ENCODE results near the gene DHCR7. TPM values are rescaled to one million over a fixed set of nuclear protein-coding genes. Genes with fewer than 3 reads are reported as not detected.
"Not testable (repeated sequence)": the region's sequence is repeated elsewhere in the genome, so short reads cannot be mapped to it uniquely, and the experiment has no call there.

Gene DHCR7
- total and polyA plus RNA-seq, 5 experiments from 2014 or later, result 17.1 to 22.1 (median 18.6) TPM

DNA sequence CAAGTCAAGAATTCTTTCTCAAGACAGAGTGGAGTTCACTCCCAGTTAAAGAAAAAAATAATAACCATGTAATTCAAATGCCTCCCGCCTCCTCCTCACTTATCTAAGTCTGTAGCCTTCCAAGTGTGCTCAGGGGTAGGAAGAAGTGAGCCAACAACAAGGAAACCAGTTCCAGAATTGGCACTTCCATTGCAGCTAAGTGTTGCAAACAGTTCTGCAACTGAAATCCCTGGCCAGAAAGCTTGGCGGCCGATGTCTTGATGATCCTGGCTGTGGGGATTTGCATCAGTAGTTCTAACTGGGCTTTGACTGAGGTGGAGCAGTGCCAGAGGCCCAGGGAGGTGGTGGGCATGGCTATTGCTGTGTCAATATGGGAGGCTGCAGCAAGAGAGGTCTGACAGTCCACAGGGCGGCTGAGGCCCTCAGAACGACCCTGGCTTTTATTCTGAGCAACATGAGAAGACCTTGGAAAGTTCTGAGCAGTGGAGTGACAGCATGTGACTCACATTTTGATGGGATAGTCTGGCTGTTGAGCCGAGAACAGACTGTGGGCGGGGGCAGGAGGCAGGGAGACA lies 19.2 kb downstream of the DHCR7 start:
- H3K4me3 Mint-ChIP-seq, result no peak overlapping the region
- H3K9me3 Mint-ChIP-seq, result peaks cover 0 to 5% (median 0%) of the 10 kb centered on the region in 9 donors
- H3K4me1 Mint-ChIP-seq, result peaks cover 0 to 4% (median 0%) of the 10 kb centered on the region in 4 donors
- DNase-seq (no peak), ATAC-seq (no peak)
- H3K36me3 Mint-ChIP-seq, result peaks cover 0 to 1% (median 0%) of the 10 kb centered on the region in 3 donors
- H3K27me3 Mint-ChIP-seq, result peaks cover 0 to 6% (median 3%) of the 10 kb centered on the region in 5 donors
- H3K27ac Mint-ChIP-seq, result no peak overlapping the region
- POLR2A ChIA-PET, result no interaction called here

GRCh38 chr11:71426413-71426812 lies 21.8 kb downstream of the DHCR7 start:
- H3K9me3 Mint-ChIP-seq, result peaks cover 0 to 5% (median 0%) of the 10 kb centered on the region in 9 donors
- peaks cover 0 to 5% (median 2%) of the 10 kb centered on the region in 4 donors for H3K4me1 Mint-ChIP-seq
- no peak overlapping the region for H3K4me3 Mint-ChIP-seq
- H3K27me3 Mint-ChIP-seq, result peaks cover 0 to 6% (median 3%) of the 10 kb centered on the region in 5 donors
- no peak overlapping the region for H3K27ac Mint-ChIP-seq
- POLR2A ChIA-PET, result no interaction called here
- ATAC-seq (no peak), DNase-seq (no peak)
- H3K36me3 Mint-ChIP-seq, result peaks cover 0 to 1% (median 0%) of the 10 kb centered on the region in 3 donors

DNA sequence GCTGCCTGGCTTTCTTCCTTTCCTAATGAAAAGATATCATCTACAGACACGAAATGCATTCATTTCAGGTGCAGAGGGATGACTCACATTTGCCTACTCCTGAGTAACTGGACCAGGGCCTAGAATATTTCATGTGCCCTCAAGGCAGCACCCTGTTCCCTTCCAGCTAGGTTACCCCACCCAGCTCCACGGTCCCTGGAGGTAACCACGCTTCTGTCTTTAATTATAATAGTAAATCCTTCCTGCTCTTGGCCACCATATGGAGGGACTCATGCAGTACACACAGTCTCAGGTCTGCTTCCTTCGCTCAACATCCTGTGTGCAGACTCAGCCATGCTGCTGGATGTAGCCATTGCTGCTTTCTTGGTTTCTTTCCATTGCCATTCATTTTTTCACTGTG lies 22.3 kb downstream of the DHCR7 start:
- Mint-ChIP-seq H3K36me3 (peaks cover 0 to 1% (median 0%) of the 10 kb centered on the region in 3 donors), H3K9me3 (peaks cover 0 to 5% (median 0%) of the 10 kb centered on the region in 9 donors), H3K27ac (no peak overlapping the region), H3K4me3 (no peak overlapping the region), H3K27me3 (peaks cover 0 to 6% (median 3%) of the 10 kb centered on the region in 5 donors), H3K4me1 (peaks cover 0 to 5% (median 2%) of the 10 kb centered on the region in 4 donors)
- DNase-seq (no peak), ATAC-seq (no peak)
- POLR2A ChIA-PET, result no interaction called here

DNA sequence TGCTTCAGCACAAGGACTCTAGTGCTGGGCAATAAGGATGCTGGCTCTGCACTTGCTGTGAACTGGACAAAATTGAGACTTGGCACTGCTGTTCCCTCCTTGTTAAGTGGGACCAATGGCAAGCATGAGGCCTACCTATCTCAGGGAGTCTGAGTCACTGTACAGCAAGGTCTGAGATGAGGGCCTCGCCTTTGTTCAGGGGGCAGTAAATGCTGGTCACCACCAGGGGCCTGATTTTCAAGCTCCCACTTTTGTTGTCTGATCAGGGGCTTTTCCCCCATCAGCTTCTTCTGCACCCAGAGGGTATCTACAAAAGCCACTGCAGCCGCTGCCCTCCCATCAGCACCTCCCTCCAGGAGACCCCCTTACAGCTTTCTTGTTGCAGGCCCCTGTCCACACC lies 22.8 kb downstream of the DHCR7 start:
- DNase-seq (no peak), ATAC-seq (no peak)
- peaks cover 0 to 6% (median 3%) of the 10 kb centered on the region in 5 donors for H3K27me3 Mint-ChIP-seq
- H3K9me3 Mint-ChIP-seq, result peaks cover 0 to 5% (median 0%) of the 10 kb centered on the region in 9 donors
- POLR2A ChIA-PET, result no interaction called here
- H3K4me1 Mint-ChIP-seq, result peaks cover 0 to 7% (median 2%) of the 10 kb centered on the region in 4 donors
- peaks cover 0 to 1% (median 0%) of the 10 kb centered on the region in 3 donors for H3K36me3 Mint-ChIP-seq
- H3K27ac Mint-ChIP-seq, result no peak overlapping the region
- no peak overlapping the region for H3K4me3 Mint-ChIP-seq

- POLR2A ChIA-PET, result interaction anchor here (0.6 kb wide), 1 partner anchor 114 kb away, joined by 3 read pairs; no protein-coding TSS in a partner anchor
Observed at GRCh38 chr11:71423181-71423790, 24.9 kb downstream of the DHCR7 start.

GRCh38 chr11:71422318-71422717 lies 25.9 kb downstream of the DHCR7 start:
- not testable (repeated sequence) for H3K4me1 Mint-ChIP-seq, H3K27ac Mint-ChIP-seq

More at GRCh38 chr11:71423181-71423790, 24.9 kb downstream of the DHCR7 start:
- Mint-ChIP-seq H3K9me3 (peaks cover 0 to 2% (median 0%) of the 10 kb centered on the region in 9 donors), H3K4me1 (peaks cover 0 to 10% (median under 1%) of the 10 kb centered on the region in 4 donors), H3K27me3 (peaks cover 0 to 4% (median 0%) of the 10 kb centered on the region in 5 donors), H3K4me3 (no peak overlapping the region), H3K27ac (no peak overlapping the region), H3K36me3 (no peaks in the 10 kb centered on the region)
- DNase-seq (no peak), ATAC-seq (no peak)

GRCh38 chr11:71421392-71421950 lies 26.7 kb downstream of the DHCR7 start:
- Mint-ChIP-seq H3K36me3 (no peaks in the 10 kb centered on the region), H3K4me3 (no peak overlapping the region), H3K4me1 (peaks cover 0 to 10% (median 0%) of the 10 kb centered on the region in 4 donors), H3K9me3 (no peaks in the 10 kb centered on the region), H3K27me3 (peaks cover 0 to 4% (median 0%) of the 10 kb centered on the region in 5 donors), H3K27ac (no peak overlapping the region)
- ATAC-seq, result no peak
- POLR2A ChIA-PET, result no interaction called here
- DNase-seq, result no peak

More at GRCh38 chr11:71422318-71422717, 25.9 kb downstream of the DHCR7 start:
- ATAC-seq, POLR2A ChIA-PET, H3K9me3 Mint-ChIP-seq, H3K4me3 Mint-ChIP-seq, H3K36me3 Mint-ChIP-seq, DNase-seq, H3K27me3 Mint-ChIP-seq: not testable (repeated sequence)

GRCh38 chr11:71420455-71421241 lies 27.5 kb downstream of the DHCR7 start:
- H3K4me1 Mint-ChIP-seq, result peaks cover 0 to 10% (median 0%) of the 10 kb centered on the region in 4 donors
- DNase-seq, result no peak
- H3K27me3 Mint-ChIP-seq, result peaks cover 0 to 4% (median 0%) of the 10 kb centered on the region in 5 donors
- POLR2A ChIA-PET, result no interaction called here
- no peak overlapping the region for H3K27ac Mint-ChIP-seq
- no peak overlapping the region for H3K4me3 Mint-ChIP-seq
- no peaks in the 10 kb centered on the region for H3K9me3 Mint-ChIP-seq
- H3K36me3 Mint-ChIP-seq, result no peaks in the 10 kb centered on the region
- no peak for ATAC-seq

GRCh38 chr11:71418643-71419042 lies 29.6 kb downstream of the DHCR7 start:
- ATAC-seq, result no peak

GRCh38 chr11:71414645-71415044 lies 33.5 kb downstream of the DHCR7 start:
- Mint-ChIP-seq H3K4me1 (peaks cover 0 to 3% (median 1%) of the 10 kb centered on the region in 4 donors), H3K4me3 (no peak overlapping the region), H3K27me3 (peaks cover 12 to 25% (median 15%) of the 10 kb centered on the region in 5 donors), H3K27ac (no peak overlapping the region), H3K36me3 (peaks cover 0 to 4% (median 3%) of the 10 kb centered on the region in 3 donors), H3K9me3 (peaks cover 0 to 22% (median 0%) of the 10 kb centered on the region in 9 donors)
- DNase-seq, result no peak
- no peak for ATAC-seq
- POLR2A ChIA-PET, result no interaction called here

More at GRCh38 chr11:71418643-71419042, 29.6 kb downstream of the DHCR7 start:
- Mint-ChIP-seq H3K4me3 (no peak overlapping the region), H3K9me3 (peaks cover 0 to 13% (median 0%) of the 10 kb centered on the region in 9 donors), H3K36me3 (peaks cover 0 to 3% (median 0%) of the 10 kb centered on the region in 3 donors), H3K4me1 (peaks cover 0 to 10% (median 1%) of the 10 kb centered on the region in 4 donors), H3K27me3 (peaks cover 6 to 18% (median 7%) of the 10 kb centered on the region in 5 donors), H3K27ac (no peak overlapping the region)
- POLR2A ChIA-PET, result no interaction called here
- no peak for DNase-seq

- Mint-ChIP-seq H3K27me3 (peaks cover 13 to 25% (median 17%) of the 10 kb centered on the region in 5 donors), H3K4me1 (peaks cover 0 to 2% (median 0%) of the 10 kb centered on the region in 4 donors), H3K36me3 (peaks cover 0 to 4% (median 3%) of the 10 kb centered on the region in 3 donors), H3K27ac (no peak overlapping the region), H3K9me3 (peaks cover 0 to 22% (median 0%) of the 10 kb centered on the region in 9 donors), H3K4me3 (no peak overlapping the region)
- ATAC-seq (no peak), DNase-seq (no peak)
- POLR2A ChIA-PET, result no interaction called here
Observed at GRCh38 chr11:71410363-71410966, 37.7 kb downstream of the DHCR7 start.

- POLR2A ChIA-PET, result no interaction called here
- ATAC-seq (no peak), DNase-seq (no peak)
- Mint-ChIP-seq H3K4me3 (no peak overlapping the region), H3K36me3 (peaks cover 0 to 4% (median 0%) of the 10 kb centered on the region in 3 donors), H3K4me1 (no peaks in the 10 kb centered on the region), H3K27ac (no peak overlapping the region), H3K27me3 (peaks cover 4 to 27% (median 10%) of the 10 kb centered on the region in 5 donors), H3K9me3 (peaks cover 0 to 16% (median 0%) of the 10 kb centered on the region in 9 donors)
Observed at GRCh38 chr11:71408826-71409225, 39.4 kb downstream of the DHCR7 start.
